HepG2 (cell line): ENCODE results near the gene PHACTR1. TPM values are rescaled to one million over a fixed set of nuclear protein-coding genes. Genes with fewer than 3 reads are reported as not detected.

Source experiments
- ATAC-seq: fragments of 200-7000 bp; cut with Tn5 transposase; 3 replicates; pipeline ENCODE4 v1.9.1; 2020; ENCODE audit warnings: mild to moderate bottlenecking, moderate library complexity
- BruUV-seq: library from RNA; stranded (reverse); fragments of 400-500 nt; replicated peaks from 2 replicates; lab custom pipeline; 2021; lab: Mats Ljungman, UMichigan
- CTCF ChIA-PET: fragments of 300-600 bp; formaldehyde crosslinking; extraction: SDS; loops from one replicate; lab custom pipeline; 2021; ENCODE audit warnings: low total read pairs, inconsistent platforms, low intra/inter-chr PET ratio; lab: Yijun Ruan, JAX
- POLR2A ChIA-PET: fragments of 350-600 bp; sonication (Branson Sonifier 250); formaldehyde crosslinking; loops from one replicate; lab custom pipeline; 2020; ENCODE audit warnings: antibody characterized with exemption, inconsistent platforms; lab: Yijun Ruan, JAX
- DNase-seq: peaks from one replicate; pipeline ENCODE4 v3.0.0-alpha.2; 2015; ENCODE audit warnings: low spot score
- FAIRE-seq: peaks from 3 replicates; lab custom pipeline; 2011; peaks lifted over from hg19 to GRCh38; lab: Jason Lieb, UNC
- H2AFZ ChIP-seq: one replicate; pipeline ENCODE4 v1.6.1; 2011; ENCODE audit warnings: low read length, inconsistent platforms
- H3K27ac ChIP-seq: fragments of 300-600 bp; 3 replicates; pipeline ENCODE4 v1.8.0; 2011; ENCODE audit warnings: mixed run types, mild to moderate bottlenecking, mixed read lengths, low read length, inconsistent platforms; ENCODE audit not compliant: insufficient read depth; ENCODE audit errors: extremely low read length
- H3K27me3 ChIP-seq, 2 experiments: fragments of 200-600 bp in 1 of 2; 2 replicates in 1 of 2; 3 replicates in 1 of 2; pipeline versions ENCODE4 v1.6.0 to v1.8.0; 2011; ENCODE audit warnings: low read length in 2 of 2, mild to moderate bottlenecking in 2 of 2, moderate library complexity in 2 of 2, inconsistent platforms in 1 of 2; ENCODE audit not compliant: insufficient read depth in 2 of 2, control insufficient read depth in 1 of 2
- H3K36me3 ChIP-seq, 2 experiments: fragments of 200-600 bp in 1 of 2; replicated peaks in 1 of 2; 2 replicates in 1 of 2; 3 replicates in 1 of 2; pipeline versions ENCODE4 v1.5.1 to v1.8.0; 2011; ENCODE audit warnings: low read length in 2 of 2, inconsistent platforms in 1 of 2; ENCODE audit not compliant: insufficient read depth in 2 of 2, control insufficient read depth in 1 of 2
- H3K4me1 ChIP-seq: 2 replicates; pipeline ENCODE4 v1.5.1; 2012; ENCODE audit warnings: low read length, inconsistent platforms; ENCODE audit not compliant: insufficient read depth
- H3K4me2 ChIP-seq: 2 replicates; pipeline ENCODE4 v1.6.0; 2011; ENCODE audit warnings: low read depth, low read length, inconsistent platforms
- H3K4me3 ChIP-seq, 3 experiments: fragments of 200-600 bp in 1 of 3; sonication (generic), shearing (Covaris generic) in 1 of 3; replicated peaks in 1 of 3; 2 replicates each; pipeline ENCODE4 v1.5.1; 2011 to 2016; ENCODE audit warnings: low read length in 3 of 3, inconsistent platforms in 2 of 3, low read depth in 2 of 3, mild to moderate bottlenecking in 2 of 3, control low read depth in 1 of 3, mixed read lengths in 1 of 3; ENCODE audit not compliant: insufficient read depth in 1 of 3
- H3K79me2 ChIP-seq: one replicate; pipeline ENCODE4 v1.6.1; 2011; ENCODE audit warnings: low read length, inconsistent platforms; ENCODE audit not compliant: insufficient read depth
- H3K9ac ChIP-seq: 2 replicates; pipeline ENCODE4 v1.6.0; 2011; ENCODE audit warnings: mild to moderate bottlenecking, low read depth, low read length, inconsistent platforms; ENCODE audit not compliant: insufficient read depth
- H3K9me3 ChIP-seq: 2 replicates; pipeline ENCODE4 v1.5.1; 2012; ENCODE audit warnings: mild to moderate bottlenecking, low read length
- H4K20me1 ChIP-seq: 2 replicates; pipeline ENCODE4 v1.6.0; 2011; ENCODE audit warnings: inconsistent platforms, mild to moderate bottlenecking, low read length, moderate library complexity; ENCODE audit not compliant: insufficient read depth
- HOXD1 ChIP-seq: sonication (generic); formaldehyde crosslinking; IDR thresholded peaks from 2 replicates; pipeline ENCODE4 v1.5.0; 2020; ENCODE audit warnings: missing genetic modification reagents
- KDM5A ChIP-seq: fragments of 200-600 bp; sonication (generic); IDR thresholded peaks from 2 replicates; pipeline ENCODE4 v1.7.0; 2018; ENCODE audit warnings: antibody characterized with exemption, mild to moderate bottlenecking, low read length, borderline replicate concordance
- KLF13 ChIP-seq: sonication (generic); formaldehyde crosslinking; IDR thresholded peaks from 2 replicates; pipeline ENCODE4 v1.4.0; 2020; ENCODE audit warnings: mild to moderate bottlenecking, missing genetic modification reagents
- MNT ChIP-seq: fragments of 450-650 bp; IDR thresholded peaks from 2 replicates; pipeline ENCODE4 v1.6.1; 2016
- RFX3 ChIP-seq: IDR thresholded peaks from 2 replicates; pipeline ENCODE4 v1.6.1; 2016; ENCODE audit warnings: missing biosample characterization, missing genetic modification reagents
- STAT5B ChIP-seq: sonication (generic); formaldehyde crosslinking; IDR thresholded peaks from 2 replicates; pipeline ENCODE4 v1.4.0; 2020; ENCODE audit warnings: missing genetic modification reagents
- ZBTB2 ChIP-seq: sonication (generic); formaldehyde crosslinking; IDR thresholded peaks from 2 replicates; pipeline ENCODE4 v1.8.0; 2022; ENCODE audit warnings: low read depth, missing genetic modification reagents
- ZNF331 ChIP-seq: sonication (generic); formaldehyde crosslinking; IDR thresholded peaks from 2 replicates; pipeline ENCODE4 v1.4.0; 2020; ENCODE audit warnings: missing genetic modification reagents
- ZNF337 ChIP-seq: sonication (generic); formaldehyde crosslinking; IDR thresholded peaks from 2 replicates; pipeline ENCODE4 v1.5.1; 2020; ENCODE audit warnings: missing genetic modification reagents, low read depth, mild to moderate bottlenecking, borderline replicate concordance
- ZNF790 ChIP-seq: sonication (generic); formaldehyde crosslinking; IDR thresholded peaks from 2 replicates; pipeline ENCODE4 v1.8.0; 2022; ENCODE audit warnings: missing genetic modification reagents, mild to moderate bottlenecking, borderline replicate concordance
- ZSCAN30 ChIP-seq: sonication (generic); formaldehyde crosslinking; IDR thresholded peaks from 2 replicates; pipeline ENCODE4 v1.5.0; 2020; ENCODE audit warnings: mild to moderate bottlenecking, missing genetic modification reagents
- WGBS: methylation state at CpG from one replicate; pipeline ENCODE4 v1.1.6; 2017; ENCODE audit warnings: low lambda C conversion rate; 5-methylcytosine and 5-hydroxymethylcytosine counted together
- in situ Hi-C: cut with HindIII; loops from 2 replicates; pipeline ENCODE4 v1.10.0; 2017; ENCODE audit warnings: low pct_unique_long_range_greater_than_20kb; ENCODE audit not compliant: extremely low pct_ligation_motif_present
- intact Hi-C: fragments of 100-400 bp; cut with micrococcal nuclease; formaldehyde crosslinking; loops from one replicate; pipeline ENCODE4 v1.10.0; 2022; ENCODE audit not compliant: unreplicated experiment
- polyA plus RNA-seq, 8 experiments: library from polyadenylated mRNA; depleted of rRNA in 3 of 8; stranded (reverse) in 7 of 8; unstranded in 1 of 8; fragments of >200 nt; fragmentation: Illumina TruSeq in 4 of 8; extraction: Trizol in 4 of 8; gene quantifications; 2 replicates each; pipeline versions ENCODE4 v1.2.1 to v1.2.3, GENCODE V29; 2011 to 2016; ENCODE audit warnings: low read depth in 4 of 8, missing spikeins in 1 of 8, mixed read lengths in 1 of 8; ENCODE audit not compliant: insufficient read depth in 1 of 8
- total RNA-seq, 5 experiments: library from RNA; depleted of rRNA; stranded (reverse); fragments of >200 nt; fragmentation: Illumina TruSeq; extraction: Trizol; gene quantifications; 2 replicates each; pipeline ENCODE4 v1.2.3, GENCODE V29; 2016; ENCODE audit warnings: low read depth in 1 of 5
- TF ChIP-seq, protein P1 (sequence below): sonication (generic); formaldehyde crosslinking; IDR thresholded peaks from 2 replicates; pipeline ENCODE4 v1.4.0; 2020; ENCODE audit warnings: low read depth, missing genetic modification reagents
- TF ChIP-seq, protein P2 (sequence below): sonication (generic); formaldehyde crosslinking; IDR thresholded peaks from 2 replicates; pipeline ENCODE4 v1.5.0; 2020; ENCODE audit warnings: missing genetic modification reagents

The PHACTR1 gene
- total and polyA plus RNA-seq, 2 of the 13 experiments (the other 11 are each of a cell fraction or from before 2014, with no cell fraction given), result 0.09 TPM; not detected in 1

GRCh38 chr6:12823847-12824246 lies 107.3 kb downstream of the PHACTR1 start:
- Histone ChIP-seq H4K20me1 (no peaks in the 10 kb centered on the region), H2AFZ (no peak overlapping the region), H3K9me3 (no peaks in the 10 kb centered on the region), H3K27ac (no peak overlapping the region), H3K9ac (no peak overlapping the region), H3K36me3 (no peaks in the 10 kb centered on the region), H3K4me3 (no peak overlapping the region), H3K4me1 (no peaks in the 10 kb centered on the region), H3K79me2 (no peaks in the 10 kb centered on the region), H3K4me2 (no peak overlapping the region), H3K27me3 (peaks cover 0 to 6% of the 10 kb centered on the region in 2 experiments; a peak in 1 of 5 replicates)
- no peak for ATAC-seq
- POLR2A ChIA-PET, result no interaction called here
- BruUV-seq, result no TSS peak
- CTCF ChIA-PET, result no interaction called here
- in situ Hi-C loops (no loop called here), intact Hi-C loops (no loop called here)
- FAIRE-seq, result no peak
- DNase-seq, result no peak
- 10% methylated on average over 8 of the region's 8 CpGs for WGBS
- no peak for TF ChIP-seq ZSCAN30 (CRISPR knock-in tag)
- TF ChIP-seq STAT5B, result no peak
- no peak for TF ChIP-seq MNT
- no peak for TF ChIP-seq KLF13 (CRISPR knock-in tag)
- TF ChIP-seq KDM5A, result no peak
- TF ChIP-seq ZBTB2 (CRISPR knock-in tag), result no peak
- TF ChIP-seq HOXD1 (CRISPR knock-in tag), result no peak
- no peak for TF ChIP-seq ZNF790 (CRISPR knock-in tag)
- TF ChIP-seq ZNF337 (CRISPR knock-in tag), result no peak
- TF ChIP-seq RFX3 (CRISPR knock-in tag), result no peak
- TF ChIP-seq, protein P1, sequence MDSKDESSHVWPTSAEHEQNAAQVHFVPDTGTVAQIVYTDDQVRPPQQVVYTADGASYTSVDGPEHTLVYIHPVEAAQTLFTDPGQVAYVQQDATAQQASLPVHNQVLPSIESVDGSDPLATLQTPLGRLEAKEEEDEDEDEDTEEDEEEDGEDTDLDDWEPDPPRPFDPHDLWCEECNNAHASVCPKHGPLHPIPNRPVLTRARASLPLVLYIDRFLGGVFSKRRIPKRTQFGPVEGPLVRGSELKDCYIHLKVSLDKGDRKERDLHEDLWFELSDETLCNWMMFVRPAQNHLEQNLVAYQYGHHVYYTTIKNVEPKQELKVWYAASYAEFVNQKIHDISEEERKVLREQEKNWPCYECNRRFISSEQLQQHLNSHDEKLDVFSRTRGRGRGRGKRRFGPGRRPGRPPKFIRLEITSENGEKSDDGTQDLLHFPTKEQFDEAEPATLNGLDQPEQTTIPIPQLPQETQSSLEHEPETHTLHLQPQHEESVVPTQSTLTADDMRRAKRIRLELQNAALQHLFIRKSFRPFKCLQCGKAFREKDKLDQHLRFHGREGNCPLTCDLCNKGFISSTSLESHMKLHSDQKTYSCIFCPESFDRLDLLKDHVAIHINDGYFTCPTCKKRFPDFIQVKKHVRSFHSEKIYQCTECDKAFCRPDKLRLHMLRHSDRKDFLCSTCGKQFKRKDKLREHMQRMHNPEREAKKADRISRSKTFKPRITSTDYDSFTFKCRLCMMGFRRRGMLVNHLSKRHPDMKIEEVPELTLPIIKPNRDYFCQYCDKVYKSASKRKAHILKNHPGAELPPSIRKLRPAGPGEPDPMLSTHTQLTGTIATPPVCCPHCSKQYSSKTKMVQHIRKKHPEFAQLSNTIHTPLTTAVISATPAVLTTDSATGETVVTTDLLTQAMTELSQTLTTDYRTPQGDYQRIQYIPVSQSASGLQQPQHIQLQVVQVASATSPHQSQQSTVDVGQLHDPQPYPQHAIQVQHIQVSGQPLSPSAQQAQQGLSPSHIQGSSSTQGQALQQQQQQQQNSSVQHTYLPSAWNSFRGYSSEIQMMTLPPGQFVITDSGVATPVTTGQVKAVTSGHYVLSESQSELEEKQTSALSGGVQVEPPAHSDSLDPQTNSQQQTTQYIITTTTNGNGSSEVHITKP (CRISPR knock-in tag), result no peak
- TF ChIP-seq, protein P2, sequence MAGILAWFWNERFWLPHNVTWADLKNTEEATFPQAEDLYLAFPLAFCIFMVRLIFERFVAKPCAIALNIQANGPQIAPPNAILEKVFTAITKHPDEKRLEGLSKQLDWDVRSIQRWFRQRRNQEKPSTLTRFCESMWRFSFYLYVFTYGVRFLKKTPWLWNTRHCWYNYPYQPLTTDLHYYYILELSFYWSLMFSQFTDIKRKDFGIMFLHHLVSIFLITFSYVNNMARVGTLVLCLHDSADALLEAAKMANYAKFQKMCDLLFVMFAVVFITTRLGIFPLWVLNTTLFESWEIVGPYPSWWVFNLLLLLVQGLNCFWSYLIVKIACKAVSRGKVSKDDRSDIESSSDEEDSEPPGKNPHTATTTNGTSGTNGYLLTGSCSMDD (CRISPR knock-in tag), result no peak
- TF ChIP-seq ZNF331, result no peak
